CMK (cell line): ENCODE data around the gene RNU1-3.
"Not testable (repeated sequence)": the region's sequence is repeated elsewhere in the genome, so short reads cannot be mapped to it uniquely, and the experiment has no call there.

Experiments used
- DNase-seq: peaks from one replicate; pipeline ENCODE4 v3.0.0-alpha.2; 2010; ENCODE audit warnings: low read depth

Gene RNU1-3

GRCh38 chr1:16666502-16667413 lies at the start of gene RNU1-3:
TSS of gene RNU1-3 (minus strand) at chr1:16666948.
- not testable (repeated sequence) for DNase-seq

- DNase-seq, result not testable (repeated sequence)
These were observed 46.7 kb upstream of the RNU1-3 start for GRCh38 chr1:16713480-16713879.

GRCh38 chr1:16712984-16713383 lies 46.2 kb upstream of the RNU1-3 start:
- not testable (repeated sequence) for DNase-seq

GRCh38 chr1:16712582-16712981 lies 45.8 kb upstream of the RNU1-3 start:
- DNase-seq, result not testable (repeated sequence)

GRCh38 chr1:16712131-16712530 lies 45.4 kb upstream of the RNU1-3 start:
- not testable (repeated sequence) for DNase-seq

GRCh38 chr1:16710618-16711017 lies 43.9 kb upstream of the RNU1-3 start:
- not testable (repeated sequence) for DNase-seq

GRCh38 chr1:16709659-16710087 lies 42.9 kb upstream of the RNU1-3 start:
- not testable (repeated sequence) for DNase-seq

GRCh38 chr1:16708704-16709103 lies 42.0 kb upstream of the RNU1-3 start:
- not testable (repeated sequence) for DNase-seq

GRCh38 chr1:16707130-16708093 lies 40.7 kb upstream of the RNU1-3 start:
- not testable (repeated sequence) for DNase-seq

GRCh38 chr1:16706302-16706701 lies 39.6 kb upstream of the RNU1-3 start:
- DNase-seq, result not testable (repeated sequence)

- not testable (repeated sequence) for DNase-seq
These were observed 37.9 kb upstream of the RNU1-3 start for GRCh38 chr1:16704502-16705100.

- DNase-seq, result not testable (repeated sequence)
These were observed 37.3 kb upstream of the RNU1-3 start for GRCh38 chr1:16704076-16704475.

- not testable (repeated sequence) for DNase-seq
These were observed 36.9 kb upstream of the RNU1-3 start for GRCh38 chr1:16703602-16704001.

GRCh38 chr1:16703141-16703540 lies 36.4 kb upstream of the RNU1-3 start:
- DNase-seq, result not testable (repeated sequence)

GRCh38 chr1:16702280-16702679 lies 35.5 kb upstream of the RNU1-3 start:
- DNase-seq, result not testable (repeated sequence)

- not testable (repeated sequence) for DNase-seq
These were observed 34.4 kb upstream of the RNU1-3 start for GRCh38 chr1:16701189-16701588.

GRCh38 chr1:16700138-16700895 lies 33.6 kb upstream of the RNU1-3 start:
- not testable (repeated sequence) for DNase-seq

- not testable (repeated sequence) for DNase-seq
These were observed 32.7 kb upstream of the RNU1-3 start for GRCh38 chr1:16699440-16699839.

- not testable (repeated sequence) for DNase-seq
These were observed 30.4 kb upstream of the RNU1-3 start for GRCh38 chr1:16697152-16697551.

GRCh38 chr1:16696507-16697150 lies 29.9 kb upstream of the RNU1-3 start:
- not testable (repeated sequence) for DNase-seq
